ENCODE measurements around the gene ATL1.
A peak's percentile ranks its signal among the peaks of the same experiment; 100 is the strongest.
"Not testable (repeated sequence)": the region's sequence is repeated elsewhere in the genome, so short reads cannot be mapped to it uniquely, and the experiment has no call there.

ATL1 gene

DNA sequence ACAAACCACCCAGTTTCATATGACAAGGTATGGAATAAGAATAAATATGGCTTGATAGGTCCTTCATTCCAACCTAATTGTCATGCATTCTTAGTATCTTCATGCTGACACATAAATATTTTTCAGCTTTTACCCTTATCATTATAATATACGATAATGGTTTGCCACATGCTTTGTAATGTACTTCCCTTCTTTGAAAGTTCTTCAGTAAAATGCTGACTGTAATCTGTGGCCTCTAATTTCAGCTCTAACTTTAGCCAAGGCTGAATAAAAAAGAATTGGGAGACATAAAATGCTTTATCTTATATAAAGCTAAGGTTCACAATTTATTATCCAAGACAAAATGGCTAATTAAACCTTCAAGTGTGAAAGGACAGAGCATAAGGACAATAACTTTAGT is 24.9 kb upstream of the ATL1 start:
- DNase-seq = no peak

GRCh38 chr14:50538034-50538433 is 21.9 kb upstream of the ATL1 start:
- not testable (repeated sequence) for DNase-seq

DNA sequence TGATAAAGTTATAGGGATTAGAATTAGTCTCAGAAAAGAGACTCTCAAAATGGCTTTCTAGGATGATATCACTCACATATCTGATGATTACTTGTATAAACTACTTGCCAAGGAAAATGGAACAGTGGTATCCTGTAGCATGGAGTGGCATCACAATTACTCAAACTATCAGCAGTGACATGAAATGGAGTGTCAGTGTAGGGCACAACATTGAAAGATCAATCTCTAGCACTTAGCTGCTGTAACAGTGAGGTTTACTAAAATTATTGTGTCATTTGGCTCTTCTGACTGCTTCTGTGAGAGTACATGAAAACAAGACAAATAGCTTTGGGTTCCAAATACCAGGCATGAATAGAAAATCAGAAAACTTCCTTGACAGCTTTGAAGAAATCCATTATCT is 20.9 kb upstream of the ATL1 start:
- no peak for DNase-seq

GRCh38 chr14:50541159-50541567 is 18.8 kb upstream of the ATL1 start:
- no peak for DNase-seq

GRCh38 chr14:50542941-50543418 is 17.0 kb upstream of the ATL1 start:
- DNase-seq = peak; percentile 54

DNA sequence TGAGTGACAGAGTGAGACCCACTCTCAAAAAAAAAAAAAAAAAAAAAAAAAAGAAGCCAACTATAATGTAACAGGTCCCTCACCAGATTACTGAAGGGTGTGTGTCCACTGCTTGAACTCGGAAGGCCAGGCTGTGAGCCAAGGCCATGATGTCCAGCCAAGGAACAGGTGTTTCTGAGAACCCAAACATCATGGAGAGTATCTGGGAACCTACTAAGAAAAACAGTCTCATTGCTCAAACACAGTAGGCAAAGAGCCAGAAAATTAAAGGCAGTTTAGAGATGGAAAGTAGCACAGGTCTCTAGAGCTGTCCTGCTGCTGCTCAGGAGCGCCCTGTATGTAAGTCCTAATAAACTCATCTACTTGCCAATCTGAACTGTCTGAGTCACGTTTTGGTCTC is 15.0 kb upstream of the ATL1 start:
- no peak for DNase-seq

GRCh38 chr14:50545618-50546017 is 14.3 kb upstream of the ATL1 start:
- DNase-seq = no peak

DNA sequence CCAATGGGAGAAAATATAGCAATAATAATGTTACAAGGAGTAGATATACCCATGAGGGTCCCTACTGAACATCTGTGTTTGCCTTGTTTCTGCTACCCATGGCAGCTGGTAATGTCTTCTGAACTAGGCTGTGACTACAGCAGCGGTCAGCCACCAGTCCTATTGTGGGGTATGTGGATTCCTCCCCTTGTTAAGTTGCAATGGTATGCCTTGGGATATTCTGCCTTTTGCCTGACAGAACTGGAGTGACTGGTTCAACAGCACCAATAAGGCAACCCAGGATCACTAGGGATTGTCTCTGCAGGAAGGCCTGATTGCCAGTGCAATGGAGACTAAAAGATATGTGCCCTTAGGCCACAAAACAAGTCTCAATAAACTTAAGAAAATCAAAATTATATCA is 9.7 kb upstream of the ATL1 start:
- DNase-seq = no peak

DNA sequence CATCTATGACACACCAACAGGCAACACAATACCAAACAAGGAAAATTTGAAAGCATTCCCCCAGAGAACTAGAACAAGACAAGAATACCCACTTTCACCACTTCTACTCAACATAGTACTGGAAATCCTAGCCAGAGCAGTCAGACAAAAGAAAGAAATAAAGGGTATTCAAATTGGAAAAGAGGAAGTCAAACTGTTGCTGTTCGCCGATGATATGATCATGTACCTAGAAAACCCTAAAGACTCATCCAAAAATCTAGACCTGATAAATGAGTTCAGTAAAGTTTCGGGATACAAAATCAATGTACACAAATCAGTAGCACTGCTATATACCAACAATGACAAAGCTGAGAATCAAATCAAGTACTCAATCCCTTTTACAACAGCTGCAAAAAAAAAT is 8.1 kb upstream of the ATL1 start:
- no peak for DNase-seq

- not testable (repeated sequence) for DNase-seq
Observed at GRCh38 chr14:50552796-50553195, 7.1 kb upstream of the ATL1 start.

GRCh38 chr14:50560931-50561285 is 963 bp downstream of the ATL1 start:
- DNase-seq = peak; percentile 13

- DNase-seq = no peak
Observed at GRCh38 chr14:50562841-50563240, 2.9 kb downstream of the ATL1 start.

DNA sequence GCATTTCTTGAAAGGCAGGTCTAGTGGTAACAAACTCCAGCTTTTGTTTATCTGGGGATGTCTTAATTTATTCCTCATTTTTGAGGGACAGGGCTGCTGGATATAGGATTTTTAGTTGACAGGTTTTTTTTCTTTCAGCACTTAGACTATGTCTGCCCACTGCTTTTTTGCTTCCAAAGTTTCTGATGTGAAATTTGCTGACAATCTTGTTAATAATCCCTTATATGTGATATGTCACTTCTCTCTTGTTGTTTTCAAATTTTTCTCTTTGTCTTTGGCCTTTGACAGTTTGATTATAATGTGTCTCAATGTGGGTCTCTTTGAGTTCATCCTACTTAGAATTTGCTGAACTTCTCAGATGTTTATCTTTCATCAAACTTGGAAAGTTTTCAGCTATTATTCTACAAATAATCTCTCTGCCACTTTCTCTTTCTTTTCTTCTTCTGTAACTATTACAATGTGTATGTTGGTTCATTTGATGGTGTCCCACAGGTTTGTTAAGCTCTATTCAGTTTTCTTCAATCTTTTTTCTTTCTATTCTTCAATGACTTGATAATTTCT is 9.8 kb downstream of the ATL1 start:
- DNase-seq = no peak

DNA sequence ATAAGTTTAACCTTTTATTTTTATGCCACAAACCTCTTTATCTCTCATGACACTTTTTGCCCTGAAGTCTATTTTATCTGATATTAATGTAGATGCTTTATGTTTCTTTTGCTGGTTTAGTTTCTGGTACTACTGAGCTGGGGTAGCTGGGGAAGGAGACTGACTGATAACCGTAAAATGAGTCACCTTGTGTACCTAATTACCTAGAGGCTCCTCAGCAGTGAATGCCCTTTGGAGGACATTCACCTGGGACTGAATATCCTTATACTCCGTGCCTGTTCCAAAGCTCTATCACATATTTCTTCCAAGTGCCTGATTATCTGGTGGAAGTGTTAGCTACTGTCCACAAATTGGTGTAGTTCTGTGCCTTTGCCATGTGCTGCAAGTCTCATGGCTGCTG is 13.9 kb downstream of the ATL1 start:
- DNase-seq = no peak

DNA sequence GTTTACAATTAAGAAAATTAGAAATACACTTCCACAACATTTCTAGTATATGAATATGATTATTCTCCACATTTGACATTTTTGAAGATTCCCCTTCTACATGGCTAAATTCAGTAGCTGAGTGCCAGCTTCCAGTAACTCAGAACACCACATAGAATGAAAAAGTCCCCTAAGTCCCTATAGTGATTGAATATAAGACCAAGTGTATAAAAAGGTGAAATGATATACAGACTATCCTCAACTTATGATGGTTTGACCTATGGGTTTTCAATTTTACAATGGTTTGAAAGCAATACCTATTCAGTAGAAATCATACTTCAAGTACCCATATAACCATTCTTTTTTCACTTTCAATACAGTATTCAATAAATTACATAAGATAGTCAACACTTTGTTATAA is 15.8 kb downstream of the ATL1 start:
- DNase-seq = no peak

DNA sequence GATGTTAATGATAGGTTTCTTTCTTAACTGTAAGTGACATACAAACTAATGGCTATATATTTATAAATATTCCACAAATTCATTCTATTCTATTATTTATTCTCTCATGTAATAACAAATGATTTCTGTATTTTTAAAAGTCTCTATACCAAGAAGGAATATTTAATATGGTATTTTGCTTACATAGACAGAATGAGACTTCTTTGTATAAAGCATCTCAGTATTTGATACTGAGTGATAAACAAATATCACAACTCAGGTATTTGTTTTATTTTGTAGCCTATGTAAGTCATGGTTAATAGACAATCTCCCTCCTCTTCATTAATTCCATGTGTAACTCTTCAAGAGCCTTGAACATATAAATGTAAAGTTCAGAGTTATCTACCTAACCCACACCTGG is 18.0 kb downstream of the ATL1 start:
- DNase-seq = no peak

GRCh38 chr14:50578433-50578832 is 18.5 kb downstream of the ATL1 start:
- DNase-seq = no peak

DNA sequence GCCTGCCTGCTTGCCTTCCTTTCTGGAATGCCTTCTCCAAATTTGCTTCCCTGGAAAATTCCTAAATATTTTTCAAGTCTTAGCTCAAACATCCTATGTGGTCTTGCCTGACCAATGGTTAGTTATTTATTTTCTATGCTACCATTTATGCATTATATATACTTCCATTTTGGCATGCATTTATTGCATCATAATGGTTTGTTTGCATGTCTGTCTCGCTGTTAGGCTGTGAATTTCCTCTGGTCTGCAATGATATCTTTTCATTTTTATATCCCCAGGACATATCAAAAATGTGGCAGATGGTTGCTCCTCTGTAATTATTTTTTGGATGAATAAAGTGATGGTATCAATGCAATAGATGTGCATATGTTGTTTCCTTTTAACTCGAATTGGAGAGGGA is 30.5 kb downstream of the ATL1 start:
- DNase-seq = no peak

- no peak for DNase-seq
Observed at GRCh38 chr14:50594577-50595316, 34.8 kb downstream of the ATL1 start.

GRCh38 chr14:50598765-50599164 is 38.8 kb downstream of the ATL1 start:
- no peak for DNase-seq

GRCh38 chr14:50599700-50600444 is 39.9 kb downstream of the ATL1 start:
- DNase-seq = peak; percentile 13

DNA sequence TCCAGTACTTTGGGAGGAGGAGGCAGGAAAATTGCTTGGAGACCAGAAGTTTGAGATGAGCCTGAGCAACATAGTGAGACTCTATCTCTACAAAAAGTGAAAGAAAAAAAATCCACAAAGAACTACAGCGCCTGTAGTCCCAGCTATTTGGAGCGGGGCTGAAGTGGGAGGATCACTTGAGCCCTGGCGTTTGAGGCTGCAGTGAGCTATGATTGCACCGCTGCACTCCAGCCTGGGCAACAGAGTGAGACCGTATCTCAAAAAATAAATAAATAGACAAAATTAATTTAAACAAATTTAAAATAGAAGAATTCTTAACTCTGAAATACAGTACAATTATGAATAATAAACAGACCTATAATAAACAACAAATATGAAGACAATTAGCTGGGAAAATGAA is 40.9 kb downstream of the ATL1 start:
- DNase-seq = no peak

GRCh38 chr14:50601394-50601793 is 41.4 kb downstream of the ATL1 start:
- no peak for DNase-seq

DNA sequence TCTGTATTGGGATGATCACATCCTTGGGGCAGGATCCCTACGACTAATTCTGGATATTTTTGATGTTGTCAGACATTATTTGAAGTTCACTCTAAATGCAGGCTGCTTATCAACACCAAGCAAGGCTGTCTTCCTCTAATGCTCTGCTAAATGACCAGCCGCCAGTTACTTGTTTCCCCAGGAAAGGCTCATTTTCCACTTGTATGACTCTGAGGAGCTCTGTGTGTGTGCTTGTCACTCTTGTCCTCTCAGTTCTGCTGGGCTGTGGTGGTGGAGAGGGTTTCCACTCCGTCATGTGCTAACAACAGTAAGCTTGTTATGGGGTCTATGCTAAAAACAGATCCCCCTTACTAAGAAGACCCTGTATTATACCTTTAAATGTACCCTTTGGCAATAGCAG is 42.1 kb downstream of the ATL1 start:
- DNase-seq = no peak

Measured in CD4-positive, alpha-beta T cell treated with Interleukin-4 for 4 hours (primary cell).